ENCODE results near the gene OLFM2.

DNA sequence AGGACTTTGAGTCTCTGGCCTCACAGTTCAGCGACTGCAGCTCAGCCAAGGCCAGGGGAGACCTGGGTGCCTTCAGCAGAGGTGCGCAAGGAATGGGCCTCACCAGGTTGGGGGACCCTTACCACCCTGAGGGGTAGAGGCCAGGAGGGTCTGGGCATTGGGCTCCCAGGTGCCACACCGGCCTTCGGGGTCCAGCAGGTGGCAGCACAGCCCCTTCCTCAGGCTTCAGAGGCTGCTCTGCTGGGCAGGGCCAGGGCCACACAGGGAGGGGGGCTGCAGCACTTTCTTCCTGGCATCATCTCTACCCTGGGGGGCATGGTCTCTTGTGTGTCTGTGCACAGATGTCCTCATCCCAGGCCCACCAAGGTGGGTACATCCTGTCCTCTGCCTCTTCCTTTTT, 88.3 kb downstream of the OLFM2 start:
- TF ChIP-seq CTCF (IDR thresholded peaks at IDR 0.05) (no peak), POLR2A (IDR thresholded peaks at IDR 0.05) (no peak)
